HG02759 (cell line): ENCODE results near the gene SNX32.
"Not testable (repeated sequence)": the region's sequence is repeated elsewhere in the genome, so short reads cannot be mapped to it uniquely, and the experiment has no call there.

Experiments
- ATAC-seq: cut with Tn5 transposase; IDR thresholded peaks from one replicate; pipeline ENCODE4 v1.9.1; 2021; ENCODE audit warnings: mild to moderate bottlenecking, moderate library complexity; ENCODE audit not compliant: unreplicated experiment

The SNX32 gene

DNA sequence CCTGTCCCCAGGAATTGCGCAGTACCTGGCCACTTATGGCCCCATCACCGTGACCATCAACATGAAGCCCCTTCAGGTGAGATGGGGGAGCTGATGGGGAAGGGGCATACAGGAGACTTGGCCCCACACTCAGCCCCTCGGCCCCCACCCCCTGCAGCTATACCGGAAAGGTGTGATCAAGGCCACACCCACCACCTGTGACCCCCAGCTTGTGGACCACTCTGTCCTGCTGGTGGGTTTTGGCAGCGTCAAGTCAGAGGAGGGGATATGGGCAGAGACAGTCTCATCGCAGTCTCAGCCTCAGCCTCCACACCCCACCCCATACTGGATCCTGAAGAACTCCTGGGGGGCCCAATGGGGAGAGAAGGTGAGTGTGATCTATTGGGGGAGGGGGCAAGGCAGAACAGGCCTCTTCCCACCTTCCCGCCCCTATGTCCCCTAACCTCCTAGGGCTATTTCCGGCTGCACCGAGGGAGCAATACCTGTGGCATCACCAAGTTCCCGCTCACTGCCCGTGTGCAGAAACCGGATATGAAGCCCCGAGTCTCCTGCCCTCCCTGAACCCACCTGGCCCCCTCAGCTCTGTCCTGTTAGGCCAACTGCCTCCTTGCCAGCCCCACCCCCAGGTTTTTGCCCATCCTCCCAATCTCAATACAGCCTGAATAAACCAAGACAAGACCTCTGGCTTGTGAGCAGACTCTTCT lies 49.4 kb downstream of the SNX32 start:
- no peak for ATAC-seq

DNA sequence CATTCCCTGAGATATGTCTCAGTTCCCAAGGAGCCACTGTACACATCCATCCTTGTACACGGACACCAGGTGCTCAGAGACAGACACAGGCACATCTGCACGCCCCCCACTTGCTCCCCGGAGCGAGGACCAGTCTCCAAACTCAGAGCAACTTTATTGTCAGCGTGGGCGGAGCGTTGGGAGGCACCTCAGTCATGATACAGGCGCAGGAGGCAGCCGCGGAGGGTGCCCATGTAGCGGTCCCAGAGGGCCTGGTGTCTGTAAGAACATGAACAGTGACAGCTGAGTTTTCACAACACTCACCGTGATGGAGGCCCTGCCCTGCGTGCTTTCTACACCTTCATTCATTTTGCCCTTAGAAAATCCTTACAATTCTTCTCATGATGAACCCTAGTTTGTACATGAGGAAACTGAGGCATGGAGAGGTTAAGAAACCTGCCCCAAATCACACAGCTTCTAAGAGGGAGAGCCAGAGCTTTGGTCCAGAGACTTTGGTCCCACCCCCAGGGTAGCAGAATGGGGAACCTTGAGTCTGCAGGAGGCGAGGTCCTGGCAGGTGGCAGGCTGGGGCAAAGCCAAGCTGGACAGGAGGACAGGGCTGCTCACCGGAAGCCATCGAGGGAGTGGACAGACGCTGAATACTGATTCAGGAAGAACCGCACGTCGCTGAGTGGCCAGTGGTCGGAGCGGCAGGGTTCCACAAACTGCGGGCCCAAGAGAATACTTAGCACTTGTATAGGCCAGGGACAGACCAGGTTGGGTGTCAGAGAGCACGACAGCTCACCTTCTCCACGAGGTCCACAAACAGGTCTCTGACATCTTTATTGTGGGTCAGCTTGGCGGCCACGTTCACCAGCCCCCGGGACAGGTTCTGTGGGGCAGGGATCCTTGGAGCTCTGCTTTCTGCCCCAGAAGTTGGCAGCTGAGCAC lies 50.3 kb downstream of the SNX32 start:
- ATAC-seq: no peak

DNA sequence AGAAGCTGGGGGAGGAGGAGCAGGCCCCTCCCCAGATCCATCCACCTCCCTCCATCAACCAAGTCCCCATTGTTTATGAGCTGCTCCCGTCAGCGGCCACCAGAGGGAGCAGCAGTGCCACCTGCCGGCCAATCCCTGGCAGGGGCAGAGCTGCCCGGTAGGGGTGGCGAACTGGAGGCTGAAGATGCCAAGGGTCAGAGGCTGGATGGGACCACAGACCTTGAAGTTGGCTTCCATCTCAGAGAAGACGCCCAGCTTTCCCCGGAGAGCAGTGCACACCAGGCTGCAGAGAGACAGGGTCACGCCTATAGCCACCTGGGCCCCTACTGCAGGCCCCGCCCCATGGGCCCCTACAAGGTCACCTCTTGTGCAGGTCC lies 50.9 kb downstream of the SNX32 start:
- ATAC-seq: no peak

DNA sequence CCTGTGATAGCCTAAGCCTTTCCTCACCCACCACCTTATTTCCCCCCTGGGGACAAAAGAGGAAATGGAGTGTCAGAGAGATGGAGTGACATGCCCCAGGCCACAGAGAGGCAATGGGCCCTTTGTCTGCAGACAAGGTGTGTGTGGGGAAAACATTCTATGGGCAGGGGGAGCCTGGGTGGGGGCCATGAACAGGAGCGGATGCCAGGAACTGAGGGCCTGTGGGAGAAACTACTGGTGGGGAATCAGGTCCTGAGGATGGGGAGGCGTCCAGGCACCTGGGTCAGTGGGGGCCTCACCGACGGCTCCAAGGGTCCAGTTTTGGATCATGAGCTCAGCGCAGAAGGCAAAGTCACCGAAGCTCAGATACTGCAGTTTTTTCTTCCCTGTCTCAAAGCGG lies 51.5 kb downstream of the SNX32 start:
- ATAC-seq: no peak

DNA sequence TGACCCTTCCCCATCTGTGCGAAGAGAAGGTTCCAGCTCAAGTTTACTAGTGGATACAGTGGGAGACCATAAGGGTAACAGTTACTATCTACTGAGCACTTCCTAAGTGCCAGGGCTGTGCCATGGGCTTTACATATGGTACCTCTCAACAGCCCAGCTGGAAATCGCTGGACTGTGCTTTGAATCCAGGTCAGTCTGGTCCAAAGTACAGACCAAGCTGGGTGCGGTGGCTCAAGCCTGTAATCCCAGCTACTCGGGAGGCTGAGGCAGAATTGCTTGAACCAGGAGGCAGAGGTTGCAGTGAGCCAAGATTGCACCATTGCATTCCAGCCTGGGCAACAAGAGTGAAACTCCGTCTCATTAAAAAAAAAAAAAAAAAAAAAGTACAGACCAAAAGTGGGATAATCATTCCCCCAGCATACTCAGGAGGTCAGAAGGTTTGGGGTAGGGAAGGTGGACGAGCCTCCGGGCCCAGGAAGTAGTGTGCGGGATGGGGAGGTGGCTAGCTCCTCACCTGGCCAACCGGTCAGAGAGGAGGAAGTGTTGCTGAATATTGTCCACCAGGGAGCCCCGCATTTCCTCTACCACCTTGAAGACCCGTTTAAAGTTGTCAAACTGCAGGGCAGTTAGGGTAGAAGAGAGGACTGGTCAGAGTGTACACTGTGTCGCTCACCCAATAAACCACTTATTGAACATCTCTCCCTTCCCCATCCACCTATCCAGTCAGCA lies 52.2 kb downstream of the SNX32 start:
- ATAC-seq: no peak

DNA sequence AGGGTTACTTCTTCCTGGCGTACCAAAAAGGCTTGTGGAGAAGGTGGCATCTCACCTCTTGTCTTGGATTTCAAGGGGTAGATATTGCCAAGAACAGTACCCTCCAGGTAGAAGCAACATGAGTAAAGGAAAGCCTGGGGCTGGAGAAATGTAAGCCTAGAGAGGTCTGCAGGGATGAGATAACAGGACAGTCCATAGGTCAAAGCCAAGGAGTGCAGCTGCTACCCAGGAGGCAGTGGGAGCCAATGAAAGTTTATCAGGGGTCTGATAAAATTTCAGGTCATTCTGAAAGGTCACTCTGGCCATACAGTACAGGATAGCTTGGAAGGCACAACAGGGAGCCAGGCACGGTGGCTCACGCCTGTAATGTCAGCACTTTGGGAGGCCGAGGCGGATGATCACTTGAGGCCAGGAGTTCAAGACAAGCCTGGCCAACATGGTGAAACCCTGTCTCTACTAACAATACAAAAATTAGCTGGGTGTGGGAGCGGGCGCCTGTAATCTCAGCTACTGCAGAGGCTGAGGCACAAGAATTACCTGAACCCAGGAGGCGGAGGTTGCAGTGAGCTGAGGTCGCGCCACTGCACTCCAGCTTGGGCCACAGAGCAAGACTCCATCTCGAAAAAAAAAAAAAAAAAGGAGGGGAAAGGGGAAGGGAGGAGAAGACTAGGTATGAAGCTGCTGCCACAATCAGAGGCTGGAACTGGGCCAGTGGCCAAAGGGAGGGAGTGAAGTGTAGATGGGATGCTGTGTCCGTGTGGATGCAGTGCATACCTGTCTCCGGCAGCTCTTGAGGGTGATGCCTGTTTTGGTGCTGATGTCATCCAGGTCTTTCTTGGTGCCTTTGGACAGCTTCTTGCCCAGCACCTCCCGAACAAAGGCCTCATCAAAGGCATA lies 53.3 kb downstream of the SNX32 start:
- no peak for ATAC-seq

DNA sequence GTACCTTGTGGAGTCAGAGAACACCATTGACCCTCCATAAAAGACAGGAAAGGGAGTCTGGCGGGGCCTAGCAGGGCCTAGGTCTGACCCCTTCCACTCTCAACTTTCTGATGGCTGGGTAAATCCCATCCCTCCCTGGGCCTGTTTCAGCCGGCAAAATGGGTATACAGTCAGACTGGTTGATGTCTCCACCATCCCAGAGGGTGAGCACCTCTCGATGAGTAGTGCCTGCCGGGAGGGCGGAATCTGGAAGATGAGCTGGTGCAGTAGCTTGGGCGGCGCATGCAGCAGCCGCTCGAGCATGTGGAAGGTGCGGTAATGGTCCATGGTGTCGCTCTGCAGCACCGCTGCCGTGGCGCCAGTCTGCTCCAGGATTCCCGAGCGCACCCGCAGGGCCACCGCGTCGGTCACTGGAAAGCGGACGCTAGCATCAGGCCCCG lies 54.0 kb downstream of the SNX32 start:
- peak; percentile 3 for ATAC-seq

DNA sequence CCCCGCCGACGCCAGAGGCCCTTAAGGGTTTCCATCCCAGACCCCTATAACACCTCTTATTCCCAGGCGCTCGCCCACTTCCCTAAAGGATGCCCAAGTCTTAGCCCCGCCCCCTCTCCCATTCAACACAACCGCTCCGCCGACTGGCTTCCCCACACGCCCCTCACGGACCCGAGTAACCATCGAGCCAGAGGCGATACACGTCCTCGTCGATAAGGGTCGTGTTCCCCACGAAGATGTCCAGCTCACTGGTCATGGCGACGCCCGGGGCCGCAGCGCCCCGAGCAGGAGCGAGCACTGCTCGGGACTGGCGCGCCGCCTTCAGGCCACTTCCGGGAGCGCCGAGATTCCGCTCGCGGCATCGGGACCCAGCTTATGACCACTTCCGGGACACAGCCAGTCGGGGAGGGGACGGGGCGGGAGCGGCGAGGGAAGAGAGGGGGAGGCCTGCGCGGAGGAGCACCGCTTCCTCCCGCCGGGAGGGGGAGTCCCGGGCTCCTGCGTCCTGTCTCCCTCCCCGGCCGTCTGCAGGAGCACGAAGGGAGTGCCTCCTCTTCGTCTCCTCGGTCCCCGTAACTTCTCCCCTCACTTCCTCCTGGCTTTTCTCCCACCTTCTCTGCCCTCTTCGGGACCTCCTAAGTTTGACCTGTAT lies 54.5 kb downstream of the SNX32 start, which contains the start of gene FIBP:
FIBP (minus strand) TSS at position 309 of the 652 bp plus-strand sequence; CDS start at position 256, 53 bp downstream.
- ATAC-seq: peak; percentile 55

DNA sequence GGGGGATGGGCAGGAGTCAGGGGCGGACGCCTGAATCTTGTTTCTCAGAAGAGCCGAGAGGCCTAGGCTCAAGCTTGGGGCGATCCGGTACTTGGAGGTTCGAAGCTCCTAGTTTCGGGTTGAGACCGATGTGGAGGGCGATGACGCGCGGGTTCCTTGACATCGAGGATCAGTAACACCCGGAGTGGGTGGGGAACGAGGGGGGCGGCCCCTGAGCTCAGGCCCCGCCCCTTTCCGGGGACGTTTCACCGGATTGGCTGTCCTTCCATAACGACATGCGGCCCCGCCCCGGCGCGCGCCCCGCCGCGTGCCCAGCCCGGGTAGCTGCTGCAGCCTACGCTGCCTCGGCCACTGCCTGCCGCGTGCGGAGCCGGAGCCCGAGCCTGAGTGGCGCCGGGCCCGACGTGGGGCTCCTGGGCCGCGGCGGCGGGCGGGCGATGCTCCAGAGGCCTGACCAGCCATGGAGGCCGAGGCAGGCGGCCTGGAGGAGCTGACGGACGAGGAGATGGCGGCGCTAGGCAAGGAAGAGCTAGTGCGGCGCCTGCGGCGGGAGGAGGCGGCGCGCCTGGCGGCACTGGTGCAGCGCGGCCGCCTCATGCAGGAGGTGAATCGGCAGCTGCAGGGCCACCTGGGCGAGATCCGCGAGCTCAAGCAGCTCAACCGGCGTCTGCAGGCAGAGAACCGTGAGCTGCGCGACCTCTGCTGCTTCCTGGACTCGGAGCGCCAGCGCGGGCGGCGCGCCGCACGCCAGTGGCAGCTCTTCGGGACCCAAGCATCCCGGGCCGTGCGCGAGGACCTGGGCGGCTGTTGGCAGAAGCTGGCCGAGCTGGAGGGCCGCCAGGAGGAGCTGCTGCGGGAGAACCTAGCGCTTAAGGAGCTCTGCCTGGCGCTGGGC lies 56.8 kb downstream of the SNX32 start, which contains the start of gene CCDC85B:
CCDC85B (plus strand) TSS at position 350 of the 895 bp plus-strand sequence; CDS start at position 461, 111 bp downstream.
- peak; percentile 59 for ATAC-seq

DNA sequence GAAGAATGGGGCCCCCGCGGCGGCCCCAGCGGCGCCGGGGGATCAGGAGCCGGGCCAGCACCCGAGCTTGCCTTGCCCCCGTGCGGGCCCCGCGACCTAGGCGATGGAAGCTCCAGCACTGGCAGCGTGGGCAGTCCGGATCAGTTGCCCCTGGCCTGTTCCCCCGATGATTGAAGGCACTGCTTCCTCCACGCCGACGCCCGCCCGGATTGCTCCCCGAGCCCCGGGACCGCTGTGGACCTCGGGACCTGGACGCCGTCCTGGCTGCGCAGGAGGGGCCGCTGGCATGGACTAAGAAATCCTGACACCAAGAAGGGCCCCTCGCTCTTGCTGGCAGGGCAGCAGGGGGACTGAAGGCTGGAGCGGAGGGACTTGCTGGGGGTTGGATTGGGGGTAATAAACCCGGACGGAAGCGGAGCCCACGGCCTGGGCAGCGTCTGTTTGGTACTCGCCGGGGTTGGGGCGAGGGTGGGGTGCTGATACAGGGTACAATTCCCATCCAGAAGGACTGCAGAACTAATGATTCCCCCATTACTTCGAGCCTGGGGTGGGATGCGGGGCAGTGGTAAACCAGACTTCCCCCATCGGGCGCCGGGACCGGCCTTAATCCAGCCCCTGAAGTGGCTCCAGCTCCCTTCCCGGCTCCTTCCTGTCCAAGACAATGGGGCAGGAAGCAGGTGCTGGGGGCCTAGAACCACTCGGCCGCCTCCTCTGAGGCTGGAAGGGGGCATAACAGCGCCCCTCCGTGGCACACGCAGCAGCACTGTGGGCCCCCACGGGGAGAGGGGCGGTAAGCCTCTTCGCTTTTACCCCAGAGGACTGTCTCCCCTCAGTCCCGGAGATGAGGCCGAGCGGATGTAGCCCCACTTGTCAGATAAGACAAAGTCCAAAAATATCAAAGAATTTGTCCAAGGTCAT lies 57.7 kb downstream of the SNX32 start:
- ATAC-seq: no peak

DNA sequence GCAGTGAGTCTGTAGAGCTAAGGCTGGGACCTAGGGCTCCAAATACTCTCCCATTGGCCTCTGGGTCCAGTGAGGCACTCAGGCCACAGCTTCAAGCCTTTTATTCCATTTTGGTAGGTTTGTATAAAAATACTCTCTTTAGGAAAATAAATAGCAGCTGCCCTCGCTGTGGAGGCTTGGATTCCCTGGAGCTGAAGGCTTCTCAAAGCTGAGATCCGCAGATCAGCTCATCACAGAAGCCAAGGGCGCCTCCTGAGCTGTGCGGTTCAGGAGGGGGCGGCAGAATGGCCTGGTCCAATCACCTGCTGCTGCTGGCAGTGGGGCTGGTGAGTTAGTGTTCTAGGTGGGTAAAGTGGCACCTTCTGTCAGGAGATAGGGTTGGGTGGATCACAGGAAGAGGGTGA lies 58.4 kb downstream of the SNX32 start:
- ATAC-seq: not testable (repeated sequence)

DNA sequence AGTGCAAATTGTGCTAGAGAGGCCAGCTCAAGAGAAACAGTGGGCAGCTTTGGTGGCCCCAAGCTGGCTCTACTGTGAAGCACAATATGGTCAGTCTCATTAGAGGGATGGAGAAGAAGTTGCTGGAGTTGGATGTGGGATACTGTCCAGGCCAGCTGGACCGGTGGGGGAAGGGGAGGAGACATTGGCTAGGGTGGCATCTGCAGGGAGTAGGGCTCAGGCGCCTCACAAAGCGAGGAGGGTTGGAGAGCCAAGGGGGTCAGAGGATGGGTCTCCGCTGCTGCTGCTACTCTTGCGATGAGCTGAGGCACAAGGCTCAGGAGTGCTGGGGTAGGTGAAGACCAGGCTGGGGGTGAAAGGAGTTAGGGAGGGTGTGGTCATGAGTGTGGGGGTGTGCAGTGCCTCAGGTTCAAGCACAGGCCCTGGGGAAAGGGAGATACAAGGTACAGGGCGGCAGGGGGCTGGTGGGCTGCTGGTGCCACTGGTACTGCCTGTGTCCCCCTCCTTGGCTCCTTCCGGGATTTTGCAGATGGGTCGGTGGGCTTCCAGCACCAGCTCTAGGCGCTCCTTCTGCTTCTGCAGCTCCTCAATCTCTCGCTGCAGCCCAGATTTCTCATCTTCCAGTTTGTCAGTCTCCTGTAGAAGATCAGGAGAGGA lies 59.0 kb downstream of the SNX32 start:
- ATAC-seq: no peak

DNA sequence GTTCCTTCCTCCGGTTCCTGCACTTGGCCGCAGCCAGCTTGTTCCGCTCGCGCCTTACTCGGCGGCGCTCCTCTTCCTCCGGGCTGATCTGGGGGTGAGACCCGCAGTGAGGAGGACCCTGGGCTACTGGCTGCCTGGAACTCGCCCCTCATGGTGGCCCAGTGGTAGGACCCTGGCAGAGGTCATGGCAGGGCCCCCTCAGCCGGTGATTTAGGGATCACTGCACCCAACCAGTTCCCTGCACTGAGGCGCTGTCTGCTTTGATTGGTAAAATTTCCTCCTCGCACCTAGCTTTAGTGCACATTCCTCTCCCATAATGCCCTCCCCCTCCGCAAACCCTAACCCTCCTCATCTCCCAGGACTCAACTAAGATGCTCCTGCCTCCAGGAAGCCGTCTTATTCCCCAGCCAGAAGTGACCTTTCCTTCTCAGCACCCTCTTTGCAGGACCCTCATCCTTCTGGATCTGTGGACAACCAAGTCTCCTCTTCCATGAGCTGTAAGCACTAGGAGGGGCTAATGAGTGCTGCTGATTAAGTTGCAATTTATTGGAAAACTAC lies 60.4 kb downstream of the SNX32 start:
- no peak for ATAC-seq

DNA sequence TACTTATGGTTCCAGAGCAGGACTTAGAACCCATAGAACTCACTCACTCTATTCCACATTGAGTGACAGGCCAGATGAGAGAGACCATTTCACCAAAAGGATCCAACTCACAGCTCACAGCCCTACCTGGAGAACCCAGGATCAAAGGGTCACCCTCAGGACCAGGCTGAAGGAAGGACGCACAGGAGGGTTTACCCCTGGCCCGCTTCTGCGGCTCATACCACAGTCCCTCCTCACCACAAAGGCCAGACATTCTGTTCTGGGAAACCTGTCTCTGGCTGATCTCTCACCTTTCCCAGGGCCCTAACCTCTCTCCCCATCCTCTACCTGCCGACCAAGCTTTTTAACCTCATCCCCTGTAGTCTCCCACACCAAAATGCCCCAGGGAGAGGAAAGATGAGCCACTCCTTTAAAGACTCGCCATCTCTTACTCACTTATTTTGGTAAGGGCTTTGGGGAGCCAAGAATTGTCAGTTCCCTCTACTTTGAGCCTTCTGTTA lies 61.8 kb downstream of the SNX32 start:
- ATAC-seq: no peak

DNA sequence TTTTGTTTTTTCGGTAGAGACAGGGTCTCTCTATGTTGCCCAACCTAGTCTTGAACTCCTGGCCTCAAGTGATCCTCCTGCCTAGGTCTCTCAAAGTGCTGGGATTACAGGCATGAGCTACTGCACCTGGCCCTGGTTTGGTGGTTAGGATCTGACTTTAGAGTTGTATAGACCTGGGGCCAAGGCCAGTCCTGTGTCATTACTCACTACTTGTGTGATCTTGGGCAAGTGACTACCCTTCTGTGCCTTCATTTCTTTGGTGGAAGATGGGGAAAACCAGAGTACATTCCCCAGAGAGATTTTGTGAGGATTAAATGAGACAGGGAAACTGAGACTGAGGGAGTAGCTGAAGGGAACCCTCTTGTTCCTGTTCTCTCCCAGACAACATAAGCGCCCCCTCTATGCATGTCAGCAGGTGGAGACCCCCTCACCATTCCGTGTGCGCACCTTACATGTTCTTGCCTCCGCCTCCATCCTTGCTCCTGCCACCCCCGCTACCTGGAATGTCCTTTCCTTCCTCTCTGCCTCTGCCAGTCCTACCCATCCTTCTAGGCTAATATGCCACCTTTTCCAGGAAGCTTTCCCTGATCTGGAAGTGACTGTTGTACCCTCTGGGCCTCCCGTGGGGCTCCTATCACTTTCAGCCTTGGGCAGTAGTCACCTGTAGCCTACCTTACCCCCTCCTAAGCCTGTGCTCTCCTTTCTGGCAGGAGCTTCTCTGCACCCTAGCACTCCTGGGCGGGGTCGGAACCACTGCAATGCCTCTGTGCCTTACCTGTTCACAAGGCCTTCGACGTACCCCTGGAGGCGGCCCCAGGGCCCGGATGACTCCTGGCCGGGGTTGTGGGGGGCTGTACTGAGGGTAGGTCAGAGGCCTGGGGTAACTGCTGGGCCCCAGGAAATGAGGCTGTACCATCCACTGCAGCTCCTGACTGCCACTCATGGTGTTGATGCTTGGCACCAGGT lies 62.6 kb downstream of the SNX32 start:
- no peak for ATAC-seq
